ENCODE measurements around the gene PRKCZ. TPM values are rescaled to one million over a fixed set of nuclear protein-coding genes. Genes with fewer than 3 reads are reported as not detected.

PRKCZ gene
- total and polyA plus RNA-seq, 2 experiments from 2014 or later, result 1.4 to 2.8 TPM

DNA sequence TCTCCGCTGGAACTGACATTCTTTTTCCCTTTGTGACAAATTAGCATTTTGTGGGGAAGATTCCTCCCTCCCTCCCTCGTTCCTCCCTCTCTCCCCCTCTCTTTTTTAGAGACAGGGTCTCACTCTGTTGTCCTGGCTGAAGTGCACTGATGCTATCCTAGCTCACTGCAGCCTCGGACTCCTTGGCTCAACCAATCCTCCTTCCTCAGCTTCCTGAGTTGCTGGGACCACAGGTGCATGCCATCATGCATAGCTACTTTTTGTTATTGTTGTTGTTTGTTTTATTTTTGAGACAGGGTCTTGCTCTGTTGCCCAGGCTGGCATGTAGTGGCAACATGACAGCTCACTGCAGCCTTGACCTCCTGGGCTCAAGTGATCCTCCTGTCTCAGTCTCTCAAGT, 171.1 kb downstream of the PRKCZ start:
- H4K20me1 ChIP-seq (ENCODE audit: insufficient read depth), result no peaks in the 10 kb centered on the region
- H2AFZ ChIP-seq, result no peak overlapping the region
- H3K4me1 ChIP-seq (ENCODE audit: insufficient read depth), result no peaks in the 10 kb centered on the region
- H3K79me2 ChIP-seq (ENCODE audit: insufficient read depth), result no peaks in the 10 kb centered on the region
- H3K9me2 ChIP-seq (ENCODE audit: insufficient read depth), result no peaks in the 10 kb centered on the region
- H3K27me3 ChIP-seq (replicated peaks; ENCODE audit: insufficient read depth), result no peaks in the 10 kb centered on the region
- no peak for DNase-seq
- H3K4me2 ChIP-seq (ENCODE audit: unreplicated experiment), result no peak overlapping the region
- no peak overlapping the region for H3K4me3 ChIP-seq
- H3K27ac ChIP-seq, result no peak overlapping the region
- in situ Hi-C loops (cut with MboI), result no loop called here
- no peaks in the 10 kb centered on the region for H3K36me3 ChIP-seq (ENCODE audit: low read depth)
- WGBS, 2 experiments (ENCODE audit: low coverage in 1 of 2, low lambda C conversion rate in 2 of 2, missing lambda C conversion rate in 2 of 2), result 74 to 83% methylated on average over 2 to 3 of the region's 3 CpGs
- no peaks in the 10 kb centered on the region for H3K9me3 ChIP-seq (ENCODE audit: low read depth)
- TF ChIP-seq EZH2 (IDR thresholded peaks at IDR 0.05; ENCODE audit: insufficient read depth, poor library complexity, severe bottlenecking) (no peak), EZH2phosphoT487 (IDR thresholded peaks at IDR 0.05; ENCODE audit: insufficient read depth, low read depth) (no peak)
- no peak overlapping the region for H3K9ac ChIP-seq
- 0 out of 2 replicates have a peak, but pooled peaks cover 3% of the 10 kb centered on the region for H3F3A ChIP-seq (ENCODE audit: insufficient read depth)

DNA sequence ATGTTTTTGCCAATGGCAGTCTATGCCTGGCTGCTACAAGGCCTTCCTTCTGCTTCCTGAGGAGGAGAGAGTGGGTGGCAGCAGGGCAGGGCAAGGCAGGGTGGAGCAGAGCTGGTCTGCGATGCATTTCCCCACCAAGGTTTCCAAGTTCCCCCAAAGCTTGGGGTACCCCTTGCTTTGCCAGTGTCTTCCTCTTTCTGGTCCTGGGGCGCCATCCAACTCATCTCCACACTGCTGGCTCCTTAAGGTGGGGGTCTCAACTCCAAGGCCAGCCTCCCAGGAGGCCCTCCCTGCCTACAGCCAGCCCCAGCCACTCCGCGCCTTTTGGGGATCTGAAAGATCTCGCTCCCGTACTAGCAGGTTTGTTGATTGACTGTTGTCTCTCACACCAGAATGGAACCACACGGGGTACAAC, 174.0 kb downstream of the PRKCZ start:
- in situ Hi-C loops (cut with MboI), result no loop called here
- peaks cover 4% of the 10 kb centered on the region for H3K79me2 ChIP-seq (ENCODE audit: insufficient read depth)
- no peak overlapping the region for H3K4me3 ChIP-seq
- no peaks in the 10 kb centered on the region for H3K9me2 ChIP-seq (ENCODE audit: insufficient read depth)
- DNase-seq, result no peak
- H3K36me3 ChIP-seq (ENCODE audit: low read depth), result no peaks in the 10 kb centered on the region
- no peaks in the 10 kb centered on the region for H3K4me1 ChIP-seq (ENCODE audit: insufficient read depth)
- no peak for TF ChIP-seq EZH2phosphoT487 (IDR thresholded peaks at IDR 0.05; ENCODE audit: insufficient read depth, low read depth)
- no peak for TF ChIP-seq EZH2 (IDR thresholded peaks at IDR 0.05; ENCODE audit: insufficient read depth, poor library complexity, severe bottlenecking)
- H3K4me2 ChIP-seq (ENCODE audit: unreplicated experiment), result no peak overlapping the region
- no peak overlapping the region for H3K9ac ChIP-seq
- no peaks in the 10 kb centered on the region for H3K27me3 ChIP-seq (replicated peaks; ENCODE audit: insufficient read depth)
- H3K27ac ChIP-seq, result no peak overlapping the region
- no peak overlapping the region for H2AFZ ChIP-seq
- no peaks in the 10 kb centered on the region for H3F3A ChIP-seq (ENCODE audit: insufficient read depth)
- no peaks in the 10 kb centered on the region for H4K20me1 ChIP-seq (ENCODE audit: insufficient read depth)
- WGBS, 2 experiments (ENCODE audit: low coverage in 1 of 2, low lambda C conversion rate in 2 of 2, missing lambda C conversion rate in 2 of 2), result 87% methylated on average over 7 of the region's 7 CpGs
- H3K9me3 ChIP-seq (ENCODE audit: low read depth), result no peaks in the 10 kb centered on the region

DNA sequence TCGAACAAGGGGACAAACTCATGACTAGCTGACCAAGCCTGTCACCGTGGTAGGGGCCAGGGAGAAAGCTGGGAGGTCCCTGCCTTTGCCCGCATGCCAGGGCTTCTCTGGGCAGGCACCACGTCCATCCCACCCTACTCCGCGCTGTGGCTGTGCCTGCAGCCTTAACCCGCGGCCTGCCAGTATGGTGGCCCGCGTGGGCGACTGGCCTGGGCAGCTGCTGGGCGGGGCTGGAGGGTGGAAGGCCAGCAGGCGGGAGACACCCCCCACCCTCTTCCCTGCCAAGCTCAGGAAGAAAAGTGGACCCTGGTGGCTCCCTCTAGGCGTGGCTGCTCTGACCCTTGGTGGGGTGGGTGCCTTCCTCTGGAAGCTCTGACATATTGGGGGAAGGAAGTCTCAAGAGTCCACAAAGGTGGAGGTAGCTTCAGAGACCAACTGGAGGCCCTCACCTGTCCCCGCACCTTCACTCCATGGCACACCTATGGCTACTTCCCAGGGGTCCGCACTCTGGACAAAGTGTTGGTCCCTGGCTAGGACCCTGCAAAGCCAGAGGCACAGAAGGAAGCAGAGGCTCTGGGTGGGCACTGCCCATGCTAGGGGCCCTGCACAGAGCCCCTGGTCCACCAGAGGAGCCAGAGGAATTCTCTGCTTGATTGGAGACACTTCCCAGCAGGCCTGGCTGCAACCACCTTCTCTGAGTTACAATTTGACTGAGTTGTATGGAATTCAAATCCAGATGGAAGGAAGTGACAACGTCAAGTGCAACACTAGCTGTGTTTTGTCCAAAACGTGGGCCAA, 174.6 kb downstream of the PRKCZ start:
- Histone ChIP-seq H3K4me1 (ENCODE audit: insufficient read depth) (no peaks in the 10 kb centered on the region), H4K20me1 (ENCODE audit: insufficient read depth) (0 out of 2 replicates have a peak, but pooled peaks cover 3% of the 10 kb centered on the region), H3K79me2 (ENCODE audit: insufficient read depth) (peaks cover 11% of the 10 kb centered on the region), H2AFZ (no peak overlapping the region), H3F3A (ENCODE audit: insufficient read depth) (no peaks in the 10 kb centered on the region), H3K4me2 (ENCODE audit: unreplicated experiment) (no peak overlapping the region), H3K27me3 (replicated peaks; ENCODE audit: insufficient read depth) (no peaks in the 10 kb centered on the region), H3K9me3 (ENCODE audit: low read depth) (no peaks in the 10 kb centered on the region), H3K27ac (no peak overlapping the region), H3K9ac (no peak overlapping the region), H3K36me3 (ENCODE audit: low read depth) (no peaks in the 10 kb centered on the region), H3K9me2 (ENCODE audit: insufficient read depth) (no peaks in the 10 kb centered on the region), H3K4me3 (no peak overlapping the region)
- in situ Hi-C loops (cut with MboI), result no loop called here
- 81 to 83% methylated on average over 15 to 18 of the region's 18 CpGs for WGBS, 2 experiments (ENCODE audit: low coverage in 1 of 2, low lambda C conversion rate in 2 of 2, missing lambda C conversion rate in 2 of 2)
- TF ChIP-seq EZH2phosphoT487 (IDR thresholded peaks at IDR 0.05; ENCODE audit: insufficient read depth, low read depth) (no peak), EZH2 (IDR thresholded peaks at IDR 0.05; ENCODE audit: insufficient read depth, poor library complexity, severe bottlenecking) (no peak)
- DNase-seq, result no peak

DNA sequence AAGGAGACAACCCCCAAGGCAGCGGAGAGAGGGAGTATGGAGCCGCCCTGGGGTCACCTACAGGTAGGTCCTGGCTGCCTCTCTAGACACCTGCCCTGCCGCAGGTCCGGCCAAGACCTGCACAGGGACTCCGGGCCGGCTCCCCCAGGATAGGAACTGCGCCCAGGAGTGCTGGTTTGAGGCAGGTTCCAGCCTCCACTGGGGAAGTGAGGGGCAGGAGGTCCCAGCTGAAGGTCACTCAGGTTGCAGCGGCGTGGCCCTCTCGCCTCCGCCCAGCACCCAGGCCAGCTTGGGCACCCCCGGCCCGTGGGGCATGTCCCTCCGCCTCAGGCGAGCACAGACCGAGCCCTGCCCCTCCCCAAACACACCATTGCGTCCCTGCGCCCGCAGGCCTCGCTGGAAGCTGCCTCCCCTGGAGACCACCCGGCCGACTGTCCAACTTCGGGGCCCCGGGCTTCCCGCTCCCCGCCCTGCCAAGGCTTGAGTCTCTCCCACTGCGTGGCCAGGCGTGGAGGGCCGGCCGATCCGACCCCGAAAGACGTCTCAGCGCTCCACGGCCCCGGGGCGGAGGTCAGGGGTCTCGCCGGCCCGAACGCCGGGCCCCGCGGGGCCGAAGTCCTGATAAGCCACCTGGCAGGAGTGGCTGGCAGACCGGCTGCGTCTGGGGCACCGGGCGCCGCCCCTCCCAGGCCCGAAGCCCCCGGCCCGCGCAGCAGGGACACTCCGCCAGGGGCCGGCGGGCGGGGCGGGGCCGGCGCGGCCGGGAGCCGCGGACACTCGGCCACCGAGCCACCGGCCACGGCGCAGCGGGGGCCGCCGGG, 176.5 kb downstream of the PRKCZ start:
- peak overlapping the region; percentile 86 for H3K27ac ChIP-seq

More for the DNA sequence above, 176.5 kb downstream of the PRKCZ start:
- peak overlapping the region; percentile 36 for H2AFZ ChIP-seq
- peak overlapping the region; percentile 80 for H3K4me3 ChIP-seq
- WGBS, 2 experiments (ENCODE audit: low coverage in 1 of 2, low lambda C conversion rate in 2 of 2, missing lambda C conversion rate in 2 of 2), result 25% methylated on average over 41 to 42 of the region's 73 CpGs
- H3K36me3 ChIP-seq (ENCODE audit: low read depth), result no peaks in the 10 kb centered on the region
- no peaks in the 10 kb centered on the region for H3K9me2 ChIP-seq (ENCODE audit: insufficient read depth)
- no peaks in the 10 kb centered on the region for H3K9me3 ChIP-seq (ENCODE audit: low read depth)
- H3K27me3 ChIP-seq (replicated peaks; ENCODE audit: insufficient read depth), result no peaks in the 10 kb centered on the region
- 0 out of 2 replicates have a peak, but pooled peaks cover 5% of the 10 kb centered on the region for H4K20me1 ChIP-seq (ENCODE audit: insufficient read depth)
- no peak for TF ChIP-seq EZH2phosphoT487 (IDR thresholded peaks at IDR 0.05; ENCODE audit: insufficient read depth, low read depth)
- TF ChIP-seq EZH2 (IDR thresholded peaks at IDR 0.05; ENCODE audit: insufficient read depth, poor library complexity, severe bottlenecking), result no peak
- peak overlapping the region; percentile 81 for H3K4me2 ChIP-seq (ENCODE audit: unreplicated experiment)
- no peaks in the 10 kb centered on the region for H3K4me1 ChIP-seq (ENCODE audit: insufficient read depth)
- in situ Hi-C loops (cut with MboI), result no loop called here
- peaks cover 30% of the 10 kb centered on the region for H3K79me2 ChIP-seq (ENCODE audit: insufficient read depth)
- peak; percentile 43 for DNase-seq
- peak overlapping the region; percentile 97 for H3K9ac ChIP-seq
- H3F3A ChIP-seq (ENCODE audit: insufficient read depth), result peaks cover 6% of the 10 kb centered on the region; the same call in 1 of the 2 replicates

Data from GM23248 (cell line).